Measurements from ENCODE around the gene ARAP1.

- no peak for TF ChIP-seq POLR2A (IDR thresholded peaks at IDR 0.05)
- no peak for TF ChIP-seq CTCF (IDR thresholded peaks at IDR 0.05)
These were observed 73.7 kb downstream of the ARAP1 start for GRCh38 chr11:72678524-72678923.
